Fibroblast of lung (primary cell): ENCODE measurements around the gene NANOGP8. TPM values are rescaled to one million over a fixed set of nuclear protein-coding genes. Genes with fewer than 3 reads are reported as not detected.
"Not testable (repeated sequence)": the region's sequence is repeated elsewhere in the genome, so short reads cannot be mapped to it uniquely, and the experiment has no call there.

Experiments
- DNase-seq, 2 donors: peaks; one replicate each; pipeline versions ENCODE4 v3.0.0 to v3.0.0-alpha.2; 2010; ENCODE audit warnings: low read depth in 2 of 2
- H2AFZ ChIP-seq: 2 replicates; pipeline ENCODE4 v1.5.1; 2012; ENCODE audit warnings: low read length, control low read depth, inconsistent platforms
- H3K27ac ChIP-seq: 2 replicates; pipeline ENCODE4 v1.5.1; 2011; ENCODE audit warnings: low read length, control low read depth; ENCODE audit not compliant: insufficient read depth
- H3K27me3 ChIP-seq: 2 replicates; pipeline ENCODE4 v1.5.1; 2011; ENCODE audit warnings: mild to moderate bottlenecking, low read length; ENCODE audit not compliant: control insufficient read depth, insufficient read depth
- H3K36me3 ChIP-seq: 2 replicates; pipeline ENCODE4 v1.5.1; 2011; ENCODE audit warnings: low read length; ENCODE audit not compliant: control insufficient read depth, insufficient read depth
- H3K4me1 ChIP-seq: 2 replicates; pipeline ENCODE4 v1.5.1; 2011; ENCODE audit warnings: low read length; ENCODE audit not compliant: control insufficient read depth, insufficient read depth; ENCODE audit errors: extremely low read depth
- H3K4me2 ChIP-seq: 2 replicates; pipeline ENCODE4 v1.5.1; 2011; ENCODE audit warnings: low read length, control low read depth; ENCODE audit not compliant: insufficient read depth; ENCODE audit errors: extremely low read depth
- H3K4me3 ChIP-seq, 4 experiments: fragments of 200-600 bp in 1 of 4; sonication (generic) in 1 of 4; replicated peaks in 1 of 4; 2 replicates each; pipeline ENCODE4 v1.5.1; 2011 to 2016; ENCODE audit warnings: low read length in 4 of 4, low read depth in 3 of 4, mild to moderate bottlenecking in 3 of 4, control low read depth in 2 of 4, inconsistent platforms in 1 of 4, mixed read lengths in 1 of 4; ENCODE audit not compliant: insufficient read depth in 1 of 4; ENCODE audit errors: control extremely low read depth in 1 of 4
- H3K79me2 ChIP-seq: 2 replicates; pipeline ENCODE4 v1.5.1; 2012; ENCODE audit warnings: mild to moderate bottlenecking, low read length, inconsistent platforms; ENCODE audit not compliant: control insufficient read depth, insufficient read depth
- H3K9ac ChIP-seq: 2 replicates; pipeline ENCODE4 v1.5.1; 2011; ENCODE audit warnings: mild to moderate bottlenecking, low read length, control low read depth; ENCODE audit not compliant: insufficient read depth
- H3K9me3 ChIP-seq: 2 replicates; pipeline ENCODE4 v1.5.1; 2012; ENCODE audit warnings: low read depth, low read length; ENCODE audit not compliant: control insufficient read depth, insufficient read depth
- H4K20me1 ChIP-seq: 2 replicates; pipeline ENCODE4 v1.5.1; 2011; ENCODE audit warnings: low read length; ENCODE audit not compliant: control insufficient read depth, insufficient read depth; ENCODE audit errors: extremely low read depth
- CTCF ChIP-seq, 2 donors: IDR thresholded peaks in 1 of 2; conservative IDR thresholded peaks in 1 of 2; 1 replicate in 1 of 2; 2 replicates in 1 of 2; pipeline ENCODE4 v1.5.1; 2011 to 2012; ENCODE audit warnings: low read length in 2 of 2, control low read depth in 1 of 2, inconsistent platforms in 1 of 2, low read depth in 1 of 2, mild to moderate bottlenecking in 1 of 2
- EZH2 ChIP-seq: IDR thresholded peaks from 2 replicates; pipeline ENCODE4 v1.5.1; 2012; ENCODE audit warnings: low read length, control low read depth, mild to moderate bottlenecking; ENCODE audit errors: missing control alignments
- polyA plus RNA-seq, 2 donors: library from polyadenylated mRNA; depleted of rRNA in 1 of 2; stranded (reverse) in 1 of 2; unstranded in 1 of 2; fragments of >200 nt; gene quantifications; 2 replicates each; pipeline ENCODE4 v1.2.1, GENCODE V29; 2011 to 2012; ENCODE audit warnings: missing spikeins in 1 of 2
- total RNA-seq: library from RNA; depleted of rRNA; stranded (reverse); fragments of >200 nt; gene quantifications from 2 replicates; pipeline ENCODE4 v1.2.1, GENCODE V29; 2014

NANOGP8 gene
- total and polyA plus RNA-seq, 2 donors (not counting 1 experiment from before 2014, with no cell fraction given), result not detected

- no peaks in the 10 kb centered on the region for H3K9me3 ChIP-seq
- H3K9ac ChIP-seq, result no peak overlapping the region
- no peaks in the 10 kb centered on the region for H3K36me3 ChIP-seq
- H3K4me2 ChIP-seq, result no peak overlapping the region
- no peak overlapping the region for H3K4me3 ChIP-seq
- H3K79me2 ChIP-seq, result no peaks in the 10 kb centered on the region
- no peaks in the 10 kb centered on the region for H4K20me1 ChIP-seq
- no peak overlapping the region for H2AFZ ChIP-seq
- no peak for TF ChIP-seq EZH2
- no peak for TF ChIP-seq CTCF (conservative IDR thresholded peaks at IDR 0.05 in 1 of 2, IDR thresholded peaks at IDR 0.05 in 1 of 2; ENCODE audit: low read depth in 1 of 2, low read length in 2 of 2)
- no peak overlapping the region for H3K27ac ChIP-seq
- peak in 1 of 2 donors; percentile 10 for DNase-seq
- H3K27me3 ChIP-seq, result no peaks in the 10 kb centered on the region
- no peaks in the 10 kb centered on the region for H3K4me1 ChIP-seq
Measured at GRCh38 chr15:35087759-35088158, 2.7 kb upstream of the NANOGP8 start.

GRCh38 chr15:35082371-35083348 is 2.4 kb downstream of the NANOGP8 start:
- not testable (repeated sequence) for H3K9ac ChIP-seq

GRCh38 chr15:35081626-35082365 is 3.3 kb downstream of the NANOGP8 start:
- not testable (repeated sequence) for H2AFZ ChIP-seq, H3K27ac ChIP-seq, H3K4me2 ChIP-seq, H3K4me1 ChIP-seq, H3K9me3 ChIP-seq, H3K36me3 ChIP-seq, H3K27me3 ChIP-seq, H4K20me1 ChIP-seq, H3K9ac ChIP-seq, H3K4me3 ChIP-seq, H3K79me2 ChIP-seq, DNase-seq

More at GRCh38 chr15:35082371-35083348, 2.4 kb downstream of the NANOGP8 start:
- H2AFZ ChIP-seq, H3K27ac ChIP-seq, H4K20me1 ChIP-seq, H3K79me2 ChIP-seq, H3K4me2 ChIP-seq, H3K4me1 ChIP-seq, DNase-seq, H3K4me3 ChIP-seq, H3K36me3 ChIP-seq, H3K9me3 ChIP-seq, H3K27me3 ChIP-seq: not testable (repeated sequence)
